Naive thymus-derived CD8-positive, alpha-beta T cell (primary cell): ENCODE results near the gene KIF7. TPM values are rescaled to one million over a fixed set of nuclear protein-coding genes. Genes with fewer than 3 reads are reported as not detected.

Experiments used
- ATAC-seq, 2 donors: fragments of 150-1000 bp; cut with Tn5 transposase in 1 of 2; sonication (Bioruptor Pico), chemical (Tn5 transposase) in 1 of 2; 1 replicate in 1 of 2; 2 replicates in 1 of 2; pipeline ENCODE4 v1.10.0; 2021; ENCODE audit warnings: mild to moderate bottlenecking in 2 of 2, moderate library complexity in 2 of 2
- POLR2A ChIA-PET: fragments of 350-600 bp; sonication (Branson Sonifier 250); formaldehyde crosslinking; loops from one replicate; lab custom pipeline; 2021; ENCODE audit warnings: antibody characterized with exemption; lab: Charles Lee
- DNase-seq, 10 donors: peaks; one replicate each; pipeline versions ENCODE4 v3.0.0 to v3.0.0-alpha.2; 2020 to 2022
- H3K27ac Mint-ChIP-seq, 10 donors: one replicate each; pipeline ENCODE4 v1.8.0; 2020 to 2022; ENCODE audit warnings: mild to moderate bottlenecking in 10 of 10, mixed read lengths in 10 of 10, moderate library complexity in 4 of 10, inconsistent platforms in 1 of 10
- H3K27me3 Mint-ChIP-seq, 5 donors: one replicate each; pipeline ENCODE4 v1.8.0; 2021 to 2022; ENCODE audit warnings: mixed read lengths in 5 of 5
- H3K36me3 Mint-ChIP-seq, 3 donors: one replicate each; pipeline ENCODE4 v1.8.0; 2020 to 2022; ENCODE audit warnings: mixed read lengths in 3 of 3, mild to moderate bottlenecking in 2 of 3, inconsistent platforms in 1 of 3
- H3K4me1 Mint-ChIP-seq, 4 donors: one replicate each; pipeline ENCODE4 v1.8.0; 2021 to 2022; ENCODE audit warnings: mixed read lengths in 4 of 4
- H3K4me3 Mint-ChIP-seq, 10 donors: one replicate each; pipeline ENCODE4 v1.8.0; 2020 to 2022; ENCODE audit warnings: mild to moderate bottlenecking in 10 of 10, mixed read lengths in 10 of 10, moderate library complexity in 6 of 10, inconsistent platforms in 1 of 10
- H3K9me3 Mint-ChIP-seq, 9 donors: one replicate each; pipeline ENCODE4 v1.8.0; 2020 to 2022; ENCODE audit warnings: mixed read lengths in 9 of 9, mild to moderate bottlenecking in 3 of 9, inconsistent platforms in 1 of 9, moderate library complexity in 1 of 9
- polyA plus RNA-seq, 3 donors: library from polyadenylated mRNA; unstranded; fragments of 300-500 nt; fragmentation: Illumina TruSeq; gene quantifications; one replicate each; pipeline ENCODE4 v1.2.3, GENCODE V29; 2021
- total RNA-seq, 8 experiments: library from RNA in 2 of 8; stranded (reverse) in 2 of 8; gene quantifications; one replicate each; pipeline ENCODE4 v1.2.3 and lab custom pipeline; 2021 to 2026

The KIF7 gene
- total and polyA plus RNA-seq, 5 experiments from 2014 or later, result 0.10 to 0.17 TPM; not detected in 3

DNA sequence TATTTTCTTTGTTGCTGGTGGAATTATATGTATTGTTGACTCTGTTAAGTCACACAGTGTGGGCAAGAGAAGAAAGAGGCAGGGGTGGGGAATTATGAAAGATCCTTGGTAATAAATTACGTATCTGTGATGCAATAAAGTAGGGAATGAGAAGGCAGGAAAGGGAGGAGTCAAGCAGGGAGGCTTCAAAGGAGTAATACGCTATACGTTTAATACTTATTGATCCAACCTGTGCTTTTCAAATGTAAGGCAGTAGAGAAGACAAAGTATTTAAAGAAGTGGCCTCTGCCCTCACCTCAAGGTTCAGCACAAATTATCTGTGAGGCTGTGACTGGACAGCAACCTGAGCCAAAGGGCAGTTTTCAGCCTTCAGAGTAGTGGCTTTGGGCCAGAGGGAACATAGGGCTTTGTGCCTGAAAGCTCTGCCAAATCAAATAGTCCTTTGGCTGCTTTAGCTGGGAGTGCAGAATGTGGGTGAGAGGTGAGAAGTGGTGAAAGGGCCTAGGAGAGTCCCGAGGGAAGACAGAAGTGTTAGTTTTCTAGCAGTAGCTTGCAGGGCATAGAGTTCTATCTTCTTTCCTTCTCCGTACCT is 25.1 kb upstream of the KIF7 start:
- Mint-ChIP-seq H3K36me3 (peaks cover 10 to 24% (median 21%) of the 10 kb centered on the region in 3 donors), H3K9me3 (no peaks in the 10 kb centered on the region), H3K27me3 (no peaks in the 10 kb centered on the region), H3K27ac (no peak overlapping the region), H3K4me1 (no peaks in the 10 kb centered on the region), H3K4me3 (no peak overlapping the region)
- POLR2A ChIA-PET, result no interaction called here
- no peak for DNase-seq
- no peak for ATAC-seq

DNA sequence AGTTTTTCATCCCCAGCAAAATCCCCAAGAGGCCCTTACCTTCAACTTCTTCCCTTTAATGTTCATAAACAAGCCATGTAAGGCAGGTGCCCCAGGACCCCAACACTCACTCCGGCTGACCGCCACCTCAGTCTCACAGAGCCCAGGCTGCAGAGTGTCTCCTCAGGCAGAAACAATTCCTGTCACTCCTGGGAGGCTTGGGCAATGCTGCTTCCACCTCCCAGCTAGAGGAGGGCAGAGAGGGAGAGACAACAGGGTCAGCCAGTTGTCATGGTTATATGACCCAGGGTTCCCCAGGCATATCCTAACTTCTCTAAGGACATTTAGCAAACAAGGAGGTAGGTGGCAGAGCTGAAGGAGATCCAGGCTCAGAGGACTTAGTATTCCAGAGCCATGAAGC is 23.9 kb upstream of the KIF7 start, which contains the start of gene PLIN1:
TSS of gene PLIN1 (minus strand) at position 156 of the 400 bp plus-strand sequence. CDS start 1,878 bp downstream, outside the sequence.
- H3K4me3 Mint-ChIP-seq, result no peak within 1 kb of the TSS
- H3K27ac Mint-ChIP-seq, result peak within 1 kb of the TSS in 2 of 10 donors; percentile 35 to 70
- peaks cover 9 to 18% (median 15%) of the 10 kb centered on the region in 3 donors for H3K36me3 Mint-ChIP-seq
- H3K27me3 Mint-ChIP-seq, result no peaks in the 10 kb centered on the region
- H3K9me3 Mint-ChIP-seq, result no peaks in the 10 kb centered on the region
- ATAC-seq (no peak), DNase-seq (no peak)
- POLR2A ChIA-PET, result no interaction called here
- no peaks in the 10 kb centered on the region for H3K4me1 Mint-ChIP-seq

DNA sequence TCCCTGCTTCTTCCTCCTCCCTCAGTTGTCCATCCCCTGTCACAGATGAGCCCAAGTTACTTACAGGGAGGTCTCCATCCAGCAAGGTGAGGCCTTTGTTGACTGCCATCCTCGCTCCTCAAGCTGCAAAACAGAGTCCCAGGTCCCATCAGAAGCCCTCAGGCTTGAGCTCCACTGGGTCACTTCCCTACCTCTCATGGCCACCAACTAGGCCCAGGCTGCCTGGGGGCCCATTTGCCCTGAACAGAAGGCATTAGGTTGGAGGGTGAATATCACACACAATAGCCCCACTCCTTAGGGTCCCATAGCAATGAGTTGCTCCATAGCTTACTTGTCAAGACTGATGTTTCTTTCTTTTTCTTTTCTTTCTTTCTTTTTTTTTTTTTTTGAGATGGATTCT is 22.1 kb upstream of the KIF7 start:
- POLR2A ChIA-PET, result no interaction called here
- ATAC-seq, result no peak
- H3K27ac Mint-ChIP-seq, result no peak overlapping the region
- no peaks in the 10 kb centered on the region for H3K9me3 Mint-ChIP-seq
- peaks cover 0 to 11% (median 6%) of the 10 kb centered on the region in 3 donors for H3K36me3 Mint-ChIP-seq
- DNase-seq, result no peak
- no peaks in the 10 kb centered on the region for H3K4me1 Mint-ChIP-seq
- H3K4me3 Mint-ChIP-seq, result no peak overlapping the region
- peaks cover 0 to 4% (median 0%) of the 10 kb centered on the region in 5 donors for H3K27me3 Mint-ChIP-seq

DNA sequence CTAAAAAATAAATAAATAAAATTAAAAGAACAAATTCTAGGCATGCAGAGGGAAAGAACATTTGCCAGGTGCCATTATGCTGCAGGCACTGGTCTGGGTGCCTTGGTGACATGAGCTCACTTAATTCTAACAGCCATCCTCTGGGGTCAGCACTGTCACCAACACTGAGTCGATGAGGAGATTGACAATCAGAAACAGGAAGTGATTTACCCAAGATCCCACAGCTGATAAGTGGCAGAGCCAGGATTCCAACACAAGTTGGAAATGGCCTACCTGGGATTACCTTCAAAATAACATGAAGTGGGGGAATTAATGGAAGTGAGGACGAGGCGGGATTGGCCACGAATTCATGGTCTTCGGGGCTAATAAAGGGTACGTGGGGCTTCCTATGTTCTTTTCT is 20.3 kb upstream of the KIF7 start:
- Mint-ChIP-seq H3K4me1 (peaks cover 0 to 5% (median 2%) of the 10 kb centered on the region in 4 donors), H3K27me3 (peaks cover 0 to 4% (median 0%) of the 10 kb centered on the region in 5 donors), H3K4me3 (no peak overlapping the region), H3K9me3 (no peaks in the 10 kb centered on the region), H3K36me3 (peaks cover 0 to 5% (median 0%) of the 10 kb centered on the region in 3 donors), H3K27ac (no peak overlapping the region)
- POLR2A ChIA-PET, result no interaction called here
- DNase-seq (no peak), ATAC-seq (no peak)

DNA sequence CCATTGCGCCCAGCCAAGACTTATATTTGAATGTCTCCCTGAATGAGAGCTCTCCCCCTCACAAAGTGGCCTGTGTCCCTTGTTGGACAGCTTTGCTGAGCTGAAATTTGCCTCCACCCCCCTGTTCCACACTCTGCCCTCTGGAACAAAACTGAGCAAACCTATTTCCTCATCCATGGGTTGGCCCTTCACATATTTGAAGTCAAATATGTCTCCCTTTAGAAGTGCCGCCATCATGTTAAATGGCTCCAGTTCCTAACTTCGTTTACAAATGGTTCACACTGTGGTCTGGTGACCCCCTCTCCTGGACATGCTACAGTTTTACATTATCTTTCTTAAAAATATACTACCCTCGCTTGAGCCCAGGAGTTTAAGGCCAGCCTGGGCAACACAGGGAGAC is 19.3 kb upstream of the KIF7 start:
- Mint-ChIP-seq H3K9me3 (no peaks in the 10 kb centered on the region), H3K36me3 (peaks cover 0 to 3% (median 0%) of the 10 kb centered on the region in 3 donors), H3K4me3 (no peak overlapping the region), H3K27ac (no peak overlapping the region), H3K4me1 (peaks cover 0 to 5% (median 2%) of the 10 kb centered on the region in 4 donors), H3K27me3 (peaks cover 0 to 4% (median 0%) of the 10 kb centered on the region in 5 donors)
- POLR2A ChIA-PET, result no interaction called here
- ATAC-seq (no peak), DNase-seq (no peak)

DNA sequence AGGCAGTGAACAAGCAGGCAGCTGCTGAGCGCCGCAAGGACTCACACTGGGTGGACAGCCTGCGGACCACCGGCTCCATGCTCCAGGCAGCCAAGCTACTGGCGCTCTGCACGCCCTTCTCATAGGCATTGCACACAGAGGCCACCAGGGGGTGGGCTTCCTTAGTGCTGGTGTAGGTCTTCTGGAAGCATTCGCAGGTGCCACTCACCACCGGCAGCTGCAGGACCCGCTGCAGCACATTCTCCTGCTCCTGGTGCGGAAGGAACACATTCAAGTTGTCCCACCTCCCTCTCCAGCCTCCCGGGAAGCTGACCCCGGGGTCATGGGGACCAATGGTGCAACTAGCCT is 17.9 kb upstream of the KIF7 start:
- Mint-ChIP-seq H3K9me3 (no peaks in the 10 kb centered on the region), H3K27me3 (peaks cover 0 to 5% (median under 1%) of the 10 kb centered on the region in 5 donors), H3K36me3 (peaks cover 0 to 3% (median 0%) of the 10 kb centered on the region in 3 donors), H3K4me1 (peaks cover 0 to 5% (median 2%) of the 10 kb centered on the region in 4 donors), H3K4me3 (no peak overlapping the region), H3K27ac (no peak overlapping the region)
- POLR2A ChIA-PET, result no interaction called here
- ATAC-seq (no peak), DNase-seq (no peak)

DNA sequence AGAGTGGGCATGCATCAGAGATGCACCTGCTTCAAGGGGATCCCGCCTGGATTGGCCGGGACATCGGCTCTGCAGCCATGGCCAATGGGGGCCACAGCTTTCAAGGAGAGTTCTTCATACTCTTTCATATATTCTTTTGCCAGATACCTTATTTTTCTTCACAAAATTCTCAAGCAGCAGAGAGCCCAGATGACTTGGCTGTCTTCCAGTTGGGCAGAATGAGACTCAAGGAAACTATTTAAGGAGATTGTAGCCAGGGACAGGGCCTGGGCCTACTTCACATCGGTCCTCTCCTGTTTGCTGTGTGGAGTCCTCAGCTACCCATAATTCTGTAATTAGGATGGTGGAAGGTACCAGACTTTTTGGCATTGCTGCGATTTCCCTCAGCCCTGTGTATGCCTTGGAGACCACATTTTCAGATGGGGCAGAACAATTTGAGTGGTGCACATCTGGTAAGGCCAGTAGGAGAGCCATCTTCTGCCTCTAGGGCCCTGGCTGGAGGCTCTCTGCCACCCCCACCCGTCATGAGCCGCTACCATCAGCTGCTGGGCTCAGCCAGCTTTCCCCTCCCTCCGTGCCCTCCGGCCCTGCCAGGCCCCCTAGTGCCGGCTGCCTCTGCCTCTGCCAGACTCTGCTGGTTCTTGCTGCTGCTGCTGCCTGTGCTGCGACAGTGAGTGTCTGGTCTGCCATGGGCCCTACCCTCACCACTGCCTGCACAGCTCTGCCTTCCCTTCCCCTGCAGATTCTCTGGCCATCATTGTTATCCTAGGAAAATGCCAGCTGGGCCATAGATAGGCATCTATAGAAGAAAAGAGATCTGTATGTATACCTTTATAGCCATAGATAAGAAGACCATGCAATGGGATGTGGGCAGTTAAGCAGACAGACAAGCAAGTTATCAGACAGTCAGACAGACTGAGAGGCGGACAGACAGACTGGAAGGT is 17.2 kb upstream of the KIF7 start:
- ATAC-seq (no peak), DNase-seq (no peak)
- Mint-ChIP-seq H3K4me3 (peak overlapping the region in 1 of 10 donors; percentile 33), H3K9me3 (no peaks in the 10 kb centered on the region), H3K36me3 (peaks cover 0 to 3% (median 0%) of the 10 kb centered on the region in 3 donors), H3K27ac (peak overlapping the region in 1 of 10 donors; percentile 51), H3K27me3 (peaks cover 0 to 11% (median 7%) of the 10 kb centered on the region in 5 donors), H3K4me1 (peaks cover 0 to 5% (median 2%) of the 10 kb centered on the region in 4 donors)
- POLR2A ChIA-PET, result no interaction called here

DNA sequence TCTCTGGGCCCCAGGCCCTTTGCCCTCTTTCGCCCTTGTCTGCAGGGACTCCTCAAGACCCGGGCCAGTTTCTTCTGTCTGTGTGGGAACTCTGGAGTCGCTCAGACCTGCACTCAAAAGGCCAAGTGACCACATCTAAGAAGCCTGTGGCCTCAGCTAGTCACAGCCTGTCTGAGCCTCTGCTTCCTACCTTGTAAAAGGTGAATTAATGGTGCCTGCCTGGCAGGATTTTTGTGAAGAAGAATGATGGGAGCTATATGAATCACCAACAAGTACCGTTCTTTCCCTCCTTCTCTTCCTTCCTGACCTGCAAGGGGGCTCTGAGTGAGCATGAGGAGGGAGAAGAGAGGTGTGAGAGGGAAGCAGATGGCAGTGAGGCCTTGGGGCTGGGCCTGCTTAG is 16.4 kb upstream of the KIF7 start:
- Mint-ChIP-seq H3K27me3 (peaks cover 0 to 18% (median 9%) of the 10 kb centered on the region in 5 donors), H3K27ac (peak overlapping the region in 1 of 10 donors; percentile 65), H3K4me3 (no peak overlapping the region), H3K36me3 (peaks cover 0 to 3% (median 0%) of the 10 kb centered on the region in 3 donors), H3K9me3 (no peaks in the 10 kb centered on the region), H3K4me1 (peaks cover 0 to 5% (median 2%) of the 10 kb centered on the region in 4 donors)
- ATAC-seq, result no peak
- POLR2A ChIA-PET, result no interaction called here
- DNase-seq, result no peak

DNA sequence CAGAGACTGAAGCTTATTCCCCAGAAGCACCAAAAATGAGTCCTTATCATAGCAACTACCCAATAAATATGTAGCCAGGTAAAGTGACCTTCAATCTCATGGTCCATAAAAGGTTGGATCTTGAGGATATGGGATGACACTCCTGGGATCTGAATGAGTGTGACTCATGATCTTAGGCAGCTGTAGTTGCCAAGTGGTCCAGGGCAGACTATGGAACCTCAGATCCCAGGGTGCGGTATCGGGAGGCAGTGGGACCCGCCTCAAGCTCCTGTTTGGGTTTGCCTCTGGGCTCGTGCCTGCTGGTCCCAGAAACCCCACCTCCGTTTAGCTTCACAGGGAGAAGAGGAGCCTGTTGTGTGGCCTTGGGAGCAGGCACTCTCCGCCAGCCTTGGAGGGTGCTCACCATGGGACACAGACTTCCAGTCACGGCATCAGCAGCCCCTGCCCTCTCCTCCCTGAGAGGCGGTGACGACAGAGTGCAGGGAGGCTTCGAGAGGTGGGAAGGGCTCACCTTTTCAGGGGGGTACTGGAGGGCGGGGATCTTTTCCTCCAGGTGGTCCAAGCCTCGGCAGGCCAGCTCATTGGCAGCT is 15.8 kb upstream of the KIF7 start:
- POLR2A ChIA-PET, result no interaction called here
- Mint-ChIP-seq H3K27ac (no peak overlapping the region), H3K9me3 (no peaks in the 10 kb centered on the region), H3K36me3 (peaks cover 0 to 3% (median 0%) of the 10 kb centered on the region in 3 donors), H3K4me3 (no peak overlapping the region), H3K27me3 (peaks cover 0 to 24% (median 12%) of the 10 kb centered on the region in 5 donors), H3K4me1 (peaks cover 0 to 5% (median 2%) of the 10 kb centered on the region in 4 donors)
- DNase-seq, result no peak
- ATAC-seq, result no peak

DNA sequence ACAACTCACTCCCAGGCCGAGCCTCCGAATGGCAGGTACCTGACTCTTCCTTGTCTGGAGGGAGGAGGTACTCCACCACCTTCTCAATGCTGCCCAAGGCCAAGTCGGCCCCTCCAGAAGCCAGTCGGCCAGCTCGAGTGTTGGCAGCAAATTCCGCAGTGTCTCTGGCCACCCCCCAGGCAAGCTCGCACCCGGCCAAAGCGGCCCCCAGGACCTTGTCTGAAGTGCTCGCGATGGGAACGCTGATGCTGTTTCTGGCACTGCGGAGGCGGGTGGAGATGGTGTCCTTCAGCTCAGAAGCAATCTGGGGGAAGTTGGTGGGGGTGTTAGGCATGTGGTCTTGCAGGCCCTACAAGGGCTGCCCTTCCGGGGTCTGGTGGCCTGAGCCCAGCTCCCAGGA is 14.7 kb upstream of the KIF7 start:
- no peak overlapping the region for H3K27ac Mint-ChIP-seq
- peaks cover 1 to 26% (median 14%) of the 10 kb centered on the region in 5 donors for H3K27me3 Mint-ChIP-seq
- no peaks in the 10 kb centered on the region for H3K9me3 Mint-ChIP-seq
- H3K4me1 Mint-ChIP-seq, result peaks cover 1 to 8% (median 3%) of the 10 kb centered on the region in 4 donors
- POLR2A ChIA-PET, result no interaction called here
- no peak overlapping the region for H3K4me3 Mint-ChIP-seq
- DNase-seq, result no peak
- ATAC-seq, result no peak
- peaks cover 0 to 3% (median 0%) of the 10 kb centered on the region in 3 donors for H3K36me3 Mint-ChIP-seq

DNA sequence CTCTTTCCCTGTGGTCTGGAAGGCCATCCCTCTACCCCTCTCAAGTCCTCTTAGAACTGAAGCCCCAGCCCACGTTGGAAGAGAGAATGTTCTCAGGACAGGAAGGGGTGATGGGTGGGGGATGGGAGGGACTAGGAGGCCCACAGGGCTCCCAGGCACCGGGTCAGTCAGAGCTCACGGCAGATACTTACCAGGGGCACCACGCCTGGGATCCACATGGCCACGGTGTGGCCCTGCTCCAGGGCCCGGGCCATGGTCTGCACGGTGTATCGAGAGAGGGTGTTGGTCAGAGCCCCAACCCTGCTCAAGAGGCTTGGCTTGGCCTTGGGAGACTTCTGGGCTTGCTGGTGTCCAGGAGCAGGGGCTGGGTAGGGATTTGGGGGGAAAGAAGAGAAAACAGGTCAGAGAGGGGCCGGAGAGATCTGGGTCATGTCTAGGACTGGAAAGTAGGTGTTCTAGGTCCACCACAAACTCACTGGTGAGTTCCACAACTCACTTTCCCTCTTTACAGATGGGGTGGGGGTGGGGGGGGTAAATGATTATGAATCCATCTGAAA is 14.1 kb upstream of the KIF7 start:
- H3K4me3 Mint-ChIP-seq, result no peak overlapping the region
- no peaks in the 10 kb centered on the region for H3K9me3 Mint-ChIP-seq
- DNase-seq, result no peak
- ATAC-seq, result no peak
- POLR2A ChIA-PET, result no interaction called here
- peaks cover 0 to 3% (median 0%) of the 10 kb centered on the region in 3 donors for H3K36me3 Mint-ChIP-seq
- peaks cover 4 to 10% (median 7%) of the 10 kb centered on the region in 4 donors for H3K4me1 Mint-ChIP-seq
- peaks cover 6 to 32% (median 19%) of the 10 kb centered on the region in 5 donors for H3K27me3 Mint-ChIP-seq
- H3K27ac Mint-ChIP-seq, result no peak overlapping the region

DNA sequence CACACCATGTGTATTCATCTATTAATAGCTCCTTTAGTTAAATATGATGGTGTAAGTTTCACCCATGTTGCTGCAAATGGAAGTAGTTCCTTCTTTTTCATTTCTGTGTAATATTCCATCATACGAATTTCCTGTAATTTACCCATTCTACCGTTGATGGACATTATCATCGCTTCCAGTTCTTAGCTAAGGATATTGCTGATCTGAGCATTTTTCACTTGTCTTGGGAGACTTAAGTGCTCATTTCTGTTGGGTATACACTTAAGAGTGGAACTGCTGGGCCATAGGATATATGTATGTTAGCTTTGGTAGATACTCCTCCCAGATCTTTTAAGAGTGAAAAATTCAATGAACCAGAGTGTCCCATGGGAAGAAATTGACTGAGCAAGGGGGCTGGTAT is 12.9 kb upstream of the KIF7 start:
- peaks cover 8 to 38% (median 19%) of the 10 kb centered on the region in 5 donors for H3K27me3 Mint-ChIP-seq
- H3K36me3 Mint-ChIP-seq, result peaks cover 0 to 3% (median 0%) of the 10 kb centered on the region in 3 donors
- H3K9me3 Mint-ChIP-seq, result no peaks in the 10 kb centered on the region
- H3K27ac Mint-ChIP-seq, result no peak overlapping the region
- no peak for ATAC-seq
- H3K4me3 Mint-ChIP-seq, result no peak overlapping the region
- DNase-seq, result no peak
- POLR2A ChIA-PET, result no interaction called here
- H3K4me1 Mint-ChIP-seq, result peaks cover 4 to 10% (median 8%) of the 10 kb centered on the region in 4 donors
